Esophagus muscularis mucosa (tissue), 4 donors: Measurements from ENCODE around the gene DCTN5.

Source experiments
- CTCF ChIP-seq, 3 experiments: fragments of 200-600 bp in 2 of 3; fragments of 450-650 bp in 1 of 3; sonication (generic) in 2 of 3; IDR thresholded peaks; one replicate each; pipeline ENCODE4 v1.5.1; 2017 to 2019; ENCODE audit warnings: antibody characterized with exemption in 3 of 3, mild to moderate bottlenecking in 2 of 3, moderate library complexity in 1 of 3
- EP300 ChIP-seq: sonication (generic); formaldehyde crosslinking; IDR thresholded peaks from one replicate; pipeline ENCODE4 v1.6.1; 2017; ENCODE audit warnings: antibody characterized with exemption
- POLR2A ChIP-seq: fragments of 450-650 bp; IDR thresholded peaks from one replicate; pipeline ENCODE4 v1.6.1; 2017; ENCODE audit warnings: antibody characterized with exemption, moderate library complexity, mild to moderate bottlenecking, low read depth

GRCh38 chr16:23595246-23595950 lies 45.9 kb upstream of the DCTN5 start:
- TF ChIP-seq POLR2A: no peak
- no peak for TF ChIP-seq CTCF (IDR thresholded peaks at IDR 0.05)
- no peak for TF ChIP-seq EP300
